NT2/D1 (cell line): Measurements from ENCODE around the gene CDC42BPA.

ENCODE experiments used
- SUZ12 ChIP-seq: IDR thresholded peaks from 2 replicates; pipeline ENCODE4 v1.6.1; 2011; ENCODE audit not compliant: insufficient read length, insufficient read depth; ENCODE audit errors: extremely low read depth
- YY1 ChIP-seq: IDR thresholded peaks from 2 replicates; pipeline ENCODE4 v1.6.1; 2011; ENCODE audit not compliant: insufficient read length, insufficient read depth
- ZNF274 ChIP-seq: IDR thresholded peaks from 2 replicates; pipeline ENCODE4 v1.6.1; 2011; ENCODE audit warnings: mild to moderate bottlenecking, low read depth, low read length

- TF ChIP-seq YY1 = no peak
- no peak for TF ChIP-seq ZNF274
- no peak for TF ChIP-seq SUZ12
Measured at GRCh38 chr1:227362039-227362438, 43.7 kb upstream of the CDC42BPA start.
